HEK293T (cell line): ENCODE results near the gene SYCE1.

Experiments
- BHLHE40 ChIP-seq: fragments of 450-650 bp; IDR thresholded peaks from 2 replicates; pipeline ENCODE4 v1.6.1; 2016; ENCODE audit warnings: mild to moderate bottlenecking, moderate library complexity, borderline replicate concordance
- FOXK2 ChIP-seq: fragments of 450-650 bp; IDR thresholded peaks from 2 replicates; pipeline ENCODE4 v1.6.1; 2016; ENCODE audit warnings: mild to moderate bottlenecking
- HDGF ChIP-seq: fragments of 450-650 bp; IDR thresholded peaks from 2 replicates; pipeline ENCODE4 v1.6.1; 2017; ENCODE audit warnings: antibody characterized with exemption, borderline replicate concordance
- PKNOX1 ChIP-seq: fragments of 450-650 bp; IDR thresholded peaks from 2 replicates; pipeline ENCODE4 v1.6.1; 2016
- SP1 ChIP-seq: fragments of 450-650 bp; IDR thresholded peaks from 2 replicates; pipeline ENCODE4 v1.6.1; 2017
- SUZ12 ChIP-seq: fragments of 450-650 bp; IDR thresholded peaks from 2 replicates; pipeline ENCODE4 v1.6.1; 2016; ENCODE audit warnings: mild to moderate bottlenecking
- TARDBP ChIP-seq: fragments of 450-650 bp; IDR thresholded peaks from 2 replicates; pipeline ENCODE4 v1.6.1; 2016

DNA sequence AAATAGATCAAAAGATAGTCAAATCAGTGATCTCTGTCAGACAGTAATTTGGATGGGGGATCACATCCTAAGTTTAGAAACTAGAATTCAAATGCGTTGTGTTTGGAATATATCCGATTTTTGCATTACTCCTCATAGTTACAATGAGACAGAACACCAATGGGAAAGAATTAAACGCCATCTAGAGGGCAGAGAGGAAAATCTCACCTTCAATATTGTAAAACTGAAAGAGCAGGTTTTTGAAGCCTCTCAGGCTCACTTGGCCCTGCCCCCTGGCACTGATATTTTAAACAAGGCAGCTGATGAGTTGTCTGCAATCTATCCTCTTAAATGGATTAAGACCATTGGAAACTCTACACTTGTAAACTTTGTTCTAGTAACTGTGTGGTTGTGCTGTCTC, 43.5 kb upstream of the SYCE1 start:
- TF ChIP-seq FOXK2 (no peak), TARDBP (no peak), HDGF (no peak), BHLHE40 (no peak), SP1 (no peak), SUZ12 (no peak), PKNOX1 (no peak)
